Neuronal stem cell (in vitro differentiated cells): ENCODE data around the gene C6orf52.

Experiments
- DNase-seq: peaks from one replicate; pipeline ENCODE4 v3.0.0-alpha.2; 2013; ENCODE audit warnings: low spot score
- H2AFZ ChIP-seq: one replicate; pipeline ENCODE4 v1.6.1; 2013; ENCODE audit warnings: mild to moderate bottlenecking, low read length, inconsistent platforms
- H2AK5ac ChIP-seq: 2 replicates; pipeline ENCODE4 v1.6.1; 2013; ENCODE audit warnings: low read depth, mild to moderate bottlenecking, inconsistent platforms, low read length, moderate library complexity, mixed read lengths
- H2BK120ac ChIP-seq: 2 replicates; pipeline ENCODE4 v1.6.1; 2013; ENCODE audit warnings: low read depth, mild to moderate bottlenecking, inconsistent platforms, low read length, moderate library complexity, mixed read lengths
- H2BK12ac ChIP-seq: one replicate; pipeline ENCODE4 v1.6.1; 2013; ENCODE audit warnings: low read length, inconsistent platforms
- H2BK15ac ChIP-seq: 2 replicates; pipeline ENCODE4 v1.6.1; 2013; ENCODE audit warnings: mild to moderate bottlenecking, low read length, inconsistent platforms, mixed read lengths
- H2BK5ac ChIP-seq: one replicate; pipeline ENCODE4 v1.6.1; 2013; ENCODE audit warnings: inconsistent platforms, mild to moderate bottlenecking, low read length, moderate library complexity
- H3K14ac ChIP-seq: one replicate; pipeline ENCODE4 v1.6.1; 2013; ENCODE audit warnings: low read length, inconsistent platforms
- H3K18ac ChIP-seq: 2 replicates; pipeline ENCODE4 v1.6.1; 2013; ENCODE audit warnings: low read length, inconsistent platforms
- H3K23ac ChIP-seq: 2 replicates; pipeline ENCODE4 v1.6.1; 2013; ENCODE audit warnings: low read depth, mild to moderate bottlenecking, mixed read lengths, low read length, inconsistent platforms; ENCODE audit not compliant: poor library complexity
- H3K27ac ChIP-seq: replicated peaks from 3 replicates; pipeline ENCODE4 v1.5.1; 2013; ENCODE audit warnings: low read length, inconsistent platforms
- H3K27me3 ChIP-seq, 3 experiments: 2 replicates each; pipeline ENCODE4 v1.6.1; 2013; ENCODE audit warnings: low read length in 3 of 3, mild to moderate bottlenecking in 2 of 3, inconsistent platforms in 1 of 3, low read depth in 1 of 3, mixed read lengths in 1 of 3, moderate library complexity in 1 of 3; ENCODE audit not compliant: control insufficient read depth in 3 of 3, insufficient read depth in 3 of 3
- H3K36me3 ChIP-seq, 2 donors: replicated peaks in 1 of 2; 2 replicates each; pipeline ENCODE4 v1.6.1; 2013; ENCODE audit warnings: low read length in 2 of 2; ENCODE audit not compliant: control insufficient read depth in 2 of 2, insufficient read depth in 2 of 2
- H3K4ac ChIP-seq: 2 replicates; pipeline ENCODE4 v1.6.1; 2013; ENCODE audit warnings: inconsistent platforms, mild to moderate bottlenecking, low read length, moderate library complexity
- H3K4me1 ChIP-seq, 2 donors: 1 replicate in 1 of 2; 2 replicates in 1 of 2; pipeline ENCODE4 v1.6.1; 2013; ENCODE audit warnings: low read length in 2 of 2, low read depth in 1 of 2; ENCODE audit not compliant: control insufficient read depth in 2 of 2, insufficient read depth in 1 of 2
- H3K4me2 ChIP-seq: one replicate; pipeline ENCODE4 v1.6.1; 2013; ENCODE audit warnings: mild to moderate bottlenecking, low read length, inconsistent platforms; ENCODE audit not compliant: insufficient read depth, poor library complexity, severe bottlenecking
- H3K4me3 ChIP-seq, 2 donors: 2 replicates each; pipeline ENCODE4 v1.5.1; 2013; ENCODE audit warnings: low read length in 2 of 2, mild to moderate bottlenecking in 2 of 2, inconsistent platforms in 1 of 2, moderate library complexity in 1 of 2
- H3K79me1 ChIP-seq: one replicate; pipeline ENCODE4 v1.6.1; 2013; ENCODE audit warnings: low read depth, mild to moderate bottlenecking, inconsistent platforms, low read length, moderate library complexity
- H3K9ac ChIP-seq: one replicate; pipeline ENCODE4 v1.6.1; 2013; ENCODE audit warnings: mild to moderate bottlenecking, low read depth, low read length, inconsistent platforms; ENCODE audit not compliant: poor library complexity
- H3K9me3 ChIP-seq, 2 donors: replicated peaks in 1 of 2; 2 replicates each; pipeline versions ENCODE3 to v1.6.1; 2013; ENCODE audit warnings: low read length in 2 of 2, mild to moderate bottlenecking in 2 of 2, inconsistent platforms in 1 of 2, low read depth in 1 of 2, mixed read lengths in 1 of 2, moderate library complexity in 1 of 2; ENCODE audit not compliant: control insufficient read depth in 2 of 2, insufficient read depth in 1 of 2
- H4K8ac ChIP-seq: one replicate; pipeline ENCODE4 v1.6.1; 2013; ENCODE audit warnings: low read depth, mild to moderate bottlenecking, inconsistent platforms, low read length, moderate library complexity
- H4K91ac ChIP-seq: one replicate; pipeline ENCODE4 v1.6.1; 2013; ENCODE audit warnings: low read length, low read depth, mild to moderate bottlenecking, inconsistent platforms; ENCODE audit not compliant: poor library complexity
- WGBS, 2 donors: extraction: QIAGEN DNeasy Blood & Tissue Kit; methylation state at CpG; one replicate each; pipeline ENCODE4 v1.1.7; 2013; ENCODE audit warnings: missing lambda C conversion rate in 2 of 2, mixed read lengths in 1 of 2; ENCODE audit not compliant: insufficient read length in 2 of 2, insufficient replicate concordance in 1 of 2; ENCODE audit errors: extremely low coverage in 2 of 2; 5-methylcytosine and 5-hydroxymethylcytosine counted together

Gene C6orf52

DNA sequence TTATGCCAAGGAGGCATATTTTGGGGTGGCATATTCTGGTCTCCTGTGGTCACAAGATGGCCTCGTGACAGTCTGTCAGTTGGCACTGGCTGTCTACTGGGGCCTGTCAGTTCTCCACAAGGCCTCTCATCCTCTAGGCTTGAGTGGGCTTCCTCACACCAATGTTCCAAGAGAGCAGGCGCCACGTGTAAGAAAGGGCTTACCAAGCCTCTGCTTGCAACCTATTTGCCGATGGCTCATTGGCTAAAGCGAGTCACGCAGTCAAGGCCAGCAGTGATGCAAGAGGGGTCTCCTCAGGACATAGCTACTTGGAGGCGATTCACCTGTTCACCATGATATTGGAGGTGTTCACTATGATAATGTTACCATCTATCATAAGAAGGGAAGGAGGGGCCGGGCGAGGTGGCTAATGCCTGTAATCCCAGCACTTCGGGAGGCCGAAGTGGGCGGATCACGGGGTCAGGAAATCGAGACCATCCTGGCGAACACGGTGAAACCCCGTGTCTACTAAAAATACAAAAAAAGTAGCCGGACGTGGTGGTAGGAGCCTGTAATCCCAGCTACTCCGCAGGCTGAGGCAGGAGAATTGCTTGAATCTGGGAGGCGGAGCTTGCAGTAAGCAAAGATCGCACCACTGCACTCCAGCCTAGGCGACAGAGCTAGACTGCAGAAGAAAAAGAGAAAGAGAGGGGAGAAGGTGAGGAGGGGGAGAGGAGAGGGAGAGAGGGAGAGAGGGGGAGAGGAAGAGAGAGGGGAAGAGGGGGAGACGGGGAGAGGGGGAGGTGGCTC is 35.3 kb downstream of the C6orf52 start:
- Histone ChIP-seq H3K27ac (no peak overlapping the region), H3K36me3 (no peaks in the 10 kb centered on the region), H3K4me2 (peak overlapping the region; percentile 48), H4K91ac (no peak overlapping the region), H3K79me1 (no peaks in the 10 kb centered on the region), H2AK5ac (no peak overlapping the region), H3K4ac (no peak overlapping the region), H3K18ac (peak overlapping the region; percentile 90), H2BK120ac (peak overlapping the region; percentile 36), H2AFZ (peak overlapping the region; percentile 87), H3K9ac (no peak overlapping the region), H2BK15ac (peak overlapping the region; percentile 59), H4K8ac (no peak overlapping the region), H3K4me3 (peak overlapping the region in 1 of 2 donors; percentile 76), H3K23ac (peak overlapping the region; percentile 66), H3K27me3 (no peaks in the 10 kb centered on the region), H3K9me3 (peaks cover 0 to 2% of the 10 kb centered on the region in 2 donors), H3K14ac (no peak overlapping the region), H2BK5ac (no peak overlapping the region), H3K4me1 (no peaks in the 10 kb centered on the region), H2BK12ac (no peak overlapping the region)
- DNase-seq = no peak
- no CpG with 5 or more reads among the region's 24 CpGs for WGBS, 2 donors

DNA sequence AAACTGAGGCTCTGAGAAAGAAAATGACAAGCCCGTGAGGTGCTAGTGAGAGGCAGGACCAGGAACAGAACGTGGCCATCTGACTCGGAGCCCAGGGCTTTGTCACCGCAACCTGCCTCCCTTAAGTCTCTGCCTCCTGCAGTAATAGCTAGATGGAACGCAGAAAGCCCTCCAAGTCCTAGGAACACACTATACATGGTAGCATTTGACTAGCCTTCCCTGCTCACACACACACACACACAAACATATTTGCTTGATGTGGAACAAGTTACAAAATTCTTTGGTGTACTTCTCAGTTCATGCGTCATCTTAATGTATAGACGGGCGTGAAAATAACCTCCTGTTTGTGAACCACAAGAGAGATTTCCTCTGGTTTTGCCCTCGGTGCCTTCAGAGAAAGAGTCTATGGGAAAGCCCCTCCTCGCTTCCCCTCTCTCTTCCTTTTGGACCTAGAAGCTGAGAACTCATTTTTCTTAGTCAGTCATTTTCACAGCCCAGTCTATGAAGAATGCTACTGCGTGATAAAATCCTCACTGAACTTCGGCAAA is 38.8 kb downstream of the C6orf52 start:
- H3K27ac ChIP-seq = no peak overlapping the region
- no peak overlapping the region for H3K23ac ChIP-seq
- no peak overlapping the region for H4K91ac ChIP-seq
- H3K4me1 ChIP-seq = no peaks in the 10 kb centered on the region
- no CpG with 5 or more reads among the region's 12 CpGs for WGBS, 2 donors
- H3K4me2 ChIP-seq = no peak overlapping the region
- no peak overlapping the region for H3K4ac ChIP-seq
- no peak overlapping the region for H3K4me3 ChIP-seq
- H3K18ac ChIP-seq = no peak overlapping the region
- no peak overlapping the region for H2BK12ac ChIP-seq
- no peaks in the 10 kb centered on the region for H3K9me3 ChIP-seq
- no peak overlapping the region for H2BK5ac ChIP-seq
- H3K27me3 ChIP-seq = no peaks in the 10 kb centered on the region
- no peak overlapping the region for H2AFZ ChIP-seq
- H2AK5ac ChIP-seq = no peak overlapping the region
- no peak for DNase-seq
- no peaks in the 10 kb centered on the region for H3K79me1 ChIP-seq
- no peak overlapping the region for H3K9ac ChIP-seq
- H4K8ac ChIP-seq = no peak overlapping the region
- no peak overlapping the region for H2BK15ac ChIP-seq
- no peak overlapping the region for H2BK120ac ChIP-seq
- no peaks in the 10 kb centered on the region for H3K36me3 ChIP-seq
- H3K14ac ChIP-seq = no peak overlapping the region

DNA sequence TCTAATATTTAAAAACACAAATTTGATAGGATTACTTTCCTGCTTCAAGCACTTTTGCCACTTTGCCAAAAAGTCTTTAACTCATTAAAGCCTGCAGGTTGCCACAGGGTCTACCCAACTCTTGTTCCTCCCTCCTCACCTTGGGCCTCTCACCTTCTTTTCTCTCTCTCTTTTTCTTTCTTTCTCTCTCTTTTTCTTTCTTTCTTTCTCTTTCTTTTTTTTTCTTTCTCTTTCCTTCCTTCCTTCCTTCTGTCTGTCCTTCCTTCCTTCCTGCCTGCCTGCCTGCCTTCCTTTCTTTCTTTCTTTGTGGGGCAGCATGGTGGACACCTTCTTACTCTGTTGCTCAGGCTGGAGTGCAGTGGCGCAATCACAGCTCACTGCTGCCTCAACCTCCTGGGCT is 50.2 kb downstream of the C6orf52 start:
- H3K36me3 ChIP-seq = no peaks in the 10 kb centered on the region
- H2BK120ac ChIP-seq = no peak overlapping the region
- no peak overlapping the region for H2BK12ac ChIP-seq
- H3K4me1 ChIP-seq = peaks cover 0 to 6% of the 10 kb centered on the region in 2 donors
- H3K9me3 ChIP-seq = no peaks in the 10 kb centered on the region
- H3K79me1 ChIP-seq = no peaks in the 10 kb centered on the region
- no peaks in the 10 kb centered on the region for H3K27me3 ChIP-seq
- no CpG with 5 or more reads among the region's 1 CpG for WGBS, 2 donors
- no peak overlapping the region for H3K4me2 ChIP-seq
- H4K8ac ChIP-seq = no peak overlapping the region
- H2BK15ac ChIP-seq = no peak overlapping the region
- H2AFZ ChIP-seq = no peak overlapping the region
- no peak overlapping the region for H3K4me3 ChIP-seq
- H3K27ac ChIP-seq = no peak overlapping the region
- no peak overlapping the region for H3K14ac ChIP-seq
- H3K4ac ChIP-seq = no peak overlapping the region
- H3K9ac ChIP-seq = no peak overlapping the region
- no peak overlapping the region for H2BK5ac ChIP-seq
- no peak overlapping the region for H3K18ac ChIP-seq
- H3K23ac ChIP-seq = no peak overlapping the region
- no peak for DNase-seq
- no peak overlapping the region for H4K91ac ChIP-seq
- no peak overlapping the region for H2AK5ac ChIP-seq

DNA sequence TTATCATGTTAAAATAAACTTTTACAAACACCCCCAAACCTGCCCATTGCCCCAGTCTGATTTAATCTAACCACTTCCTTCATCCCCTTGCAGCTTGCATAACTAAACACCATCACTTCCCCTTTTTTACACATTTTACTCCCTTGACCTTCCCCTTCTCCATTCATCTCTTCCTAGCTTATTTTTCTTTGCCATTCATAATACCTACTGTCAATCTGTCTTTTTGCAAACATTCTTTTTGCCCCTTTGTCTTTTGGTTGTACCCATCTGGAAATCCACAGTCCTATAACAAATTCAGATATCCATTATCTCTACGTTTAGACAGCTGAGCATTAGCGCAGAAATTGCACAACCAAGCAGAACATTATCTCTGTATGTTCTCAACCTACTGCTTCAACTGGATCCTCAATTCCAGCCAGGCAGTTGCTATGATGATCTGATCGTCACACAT is 51.2 kb downstream of the C6orf52 start:
- no peak overlapping the region for H3K4ac ChIP-seq
- H4K8ac ChIP-seq = no peak overlapping the region
- no peak overlapping the region for H3K14ac ChIP-seq
- no peak overlapping the region for H3K27ac ChIP-seq
- no peak overlapping the region for H3K18ac ChIP-seq
- no peak overlapping the region for H2BK120ac ChIP-seq
- DNase-seq = no peak
- no peak overlapping the region for H2BK12ac ChIP-seq
- H3K27me3 ChIP-seq = no peaks in the 10 kb centered on the region
- H3K36me3 ChIP-seq = no peaks in the 10 kb centered on the region
- no CpG with 5 or more reads among the region's 3 CpGs for WGBS, 2 donors
- no peak overlapping the region for H2BK15ac ChIP-seq
- peaks cover 0 to 3% of the 10 kb centered on the region in 2 donors for H3K9me3 ChIP-seq
- no peak overlapping the region for H3K9ac ChIP-seq
- H3K23ac ChIP-seq = no peak overlapping the region
- no peak overlapping the region for H3K4me2 ChIP-seq
- H3K4me3 ChIP-seq = no peak overlapping the region
- no peak overlapping the region for H2AFZ ChIP-seq
- no peak overlapping the region for H4K91ac ChIP-seq
- H3K79me1 ChIP-seq = no peaks in the 10 kb centered on the region
- no peak overlapping the region for H2AK5ac ChIP-seq
- H3K4me1 ChIP-seq = peaks cover 0 to 6% of the 10 kb centered on the region in 2 donors
- no peak overlapping the region for H2BK5ac ChIP-seq
